T follicular helper cell (primary cell): ENCODE measurements around the gene TMIGD2.
"Not testable (repeated sequence)": the region's sequence is repeated elsewhere in the genome, so short reads cannot be mapped to it uniquely, and the experiment has no call there.

Experiments used
- DNase-seq: peaks from one replicate; pipeline ENCODE4 v3.0.0-alpha.2; 2020; ENCODE audit warnings: low read depth

The TMIGD2 gene

GRCh38 chr19:4266253-4267000 is 35.8 kb downstream of the TMIGD2 start:
- DNase-seq: no peak

- no peak for DNase-seq
These were observed 37.4 kb downstream of the TMIGD2 start for GRCh38 chr19:4264812-4265211.

- DNase-seq: no peak
These were observed 41.5 kb downstream of the TMIGD2 start for GRCh38 chr19:4260613-4261191.

GRCh38 chr19:4258181-4258580 is 44.0 kb downstream of the TMIGD2 start:
- DNase-seq: no peak

- DNase-seq: no peak
These were observed 45.2 kb downstream of the TMIGD2 start for GRCh38 chr19:4257025-4257424.

- no peak for DNase-seq
These were observed 45.6 kb downstream of the TMIGD2 start for GRCh38 chr19:4256563-4256962.

- peak; percentile 98 for DNase-seq
These were observed 55.2 kb downstream of the TMIGD2 start, which contains the start of gene YJU2 for GRCh38 chr19:4246767-4247593. TSS of gene YJU2 (plus strand) at chr19:4247080. CDS start at chr19:4247147, 67 bp downstream.

GRCh38 chr19:4245938-4246337 is 56.3 kb downstream of the TMIGD2 start:
- DNase-seq: not testable (repeated sequence)
